K562 (cell line): ENCODE measurements around the gene YBX2. TPM values are rescaled to one million over a fixed set of nuclear protein-coding genes. Genes with fewer than 3 reads are reported as not detected.

Experiments used
- ATAC-seq: fragments of 200-7000 bp; cut with Tn5 transposase; 3 replicates; pipeline ENCODE4 v1.9.1; 2020; ENCODE audit warnings: moderate library complexity
- BruUV-seq: library from RNA; stranded (reverse); fragments of 400-500 nt; replicated peaks from 2 replicates; lab custom pipeline; 2021; lab: Mats Ljungman, UMichigan
- CTCF ChIA-PET: fragments of 300-600 bp; formaldehyde crosslinking; extraction: SDS; loops from one replicate; lab custom pipeline; 2021; ENCODE audit warnings: low intra/inter-chr PET ratio; lab: Yijun Ruan, JAX
- POLR2A ChIA-PET: fragments of 300-600, 350-650 bp; sonication (Branson Sonifier 250); formaldehyde crosslinking; extraction: SDS; loops from one replicate; lab custom pipeline; 2021; ENCODE audit warnings: antibody characterized with exemption, inconsistent platforms; lab: Yijun Ruan, JAX
- DNase-seq, 4 experiments: peaks; one replicate each; pipeline versions ENCODE4 v3.0.0 to v3.0.0-alpha.2; 2011 to 2018; ENCODE audit warnings: low spot score in 3 of 4, mixed read lengths in 3 of 4; ENCODE audit errors: extremely low read depth in 1 of 4
- FAIRE-seq: peaks from 2 replicates; lab custom pipeline; 2011; peaks lifted over from hg19 to GRCh38; lab: Jason Lieb, UNC
- H2AFZ ChIP-seq: 2 replicates; pipeline ENCODE4 v1.6.0; 2011; ENCODE audit warnings: low read depth, low read length, control low read depth, inconsistent platforms
- H3K27ac ChIP-seq: fragments of 200-600 bp; 3 replicates; pipeline ENCODE4 v1.8.0; 2011; ENCODE audit warnings: low read depth, mild to moderate bottlenecking, control low read depth, inconsistent platforms, low read length, moderate library complexity, mixed read lengths; ENCODE audit errors: extremely low read depth
- H3K27me3 ChIP-seq, 2 experiments: fragments of 300-600 bp in 1 of 2; 2 replicates in 1 of 2; 3 replicates in 1 of 2; pipeline versions ENCODE4 v1.6.0 to v1.8.0; 2011; ENCODE audit warnings: inconsistent platforms in 2 of 2, low read length in 2 of 2, mild to moderate bottlenecking in 1 of 2, mixed read lengths in 1 of 2, moderate library complexity in 1 of 2; ENCODE audit not compliant: control insufficient read depth in 2 of 2, insufficient read depth in 2 of 2
- H3K36me3 ChIP-seq: fragments of 300-600 bp; 3 replicates; pipeline ENCODE4 v1.8.0; 2011; ENCODE audit warnings: mild to moderate bottlenecking, low read length, inconsistent platforms; ENCODE audit not compliant: control insufficient read depth, insufficient read depth
- H3K4me1 ChIP-seq, 2 experiments: fragments of 200-600 bp in 1 of 2; replicated peaks in 1 of 2; 2 replicates in 1 of 2; 3 replicates in 1 of 2; pipeline versions ENCODE4 v1.5.1 to v1.8.0; 2011; ENCODE audit warnings: inconsistent platforms in 2 of 2, low read length in 2 of 2, mild to moderate bottlenecking in 1 of 2, mixed read lengths in 1 of 2, moderate library complexity in 1 of 2; ENCODE audit not compliant: control insufficient read depth in 2 of 2, insufficient read depth in 2 of 2
- H3K4me2 ChIP-seq: 2 replicates; pipeline ENCODE4 v1.6.1; 2011; ENCODE audit warnings: low read length, control low read depth, inconsistent platforms, mixed read lengths; ENCODE audit not compliant: insufficient read depth
- H3K4me3 ChIP-seq: fragments of 200-600 bp; sonication (generic), shearing (Covaris generic); 2 replicates; pipeline ENCODE4 v1.5.1; 2016; ENCODE audit warnings: control low read depth, inconsistent platforms
- H3K79me2 ChIP-seq: fragments of 200-600 bp; 3 replicates; pipeline ENCODE4 v1.8.0; 2011; ENCODE audit warnings: low read length, inconsistent platforms; ENCODE audit not compliant: control insufficient read depth, insufficient read depth
- H3K9ac ChIP-seq, 2 experiments: 2 replicates each; pipeline versions ENCODE4 v1.6.0 to v1.6.1; 2011; ENCODE audit warnings: low read depth in 2 of 2, low read length in 2 of 2, control low read depth in 1 of 2, inconsistent platforms in 1 of 2, mild to moderate bottlenecking in 1 of 2, mixed read lengths in 1 of 2; ENCODE audit not compliant: insufficient read depth in 1 of 2
- H3K9me1 ChIP-seq: one replicate; pipeline ENCODE4 v1.6.0; 2011; ENCODE audit warnings: inconsistent platforms, mild to moderate bottlenecking, low read length, moderate library complexity; ENCODE audit not compliant: control insufficient read depth, insufficient read depth
- H3K9me3 ChIP-seq: replicated peaks from 2 replicates; pipeline ENCODE4 v1.5.1; 2011; ENCODE audit warnings: low read depth, low read length, inconsistent platforms; ENCODE audit not compliant: control insufficient read depth, insufficient read depth
- H4K20me1 ChIP-seq: replicated peaks from 2 replicates; pipeline ENCODE4 v1.6.1; 2011; ENCODE audit warnings: low read length, inconsistent platforms, mixed read lengths; ENCODE audit not compliant: control insufficient read depth, insufficient read depth
- ARID3B ChIP-seq: fragments of 250-450 bp; sonication (Bioruptor Pico); IDR thresholded peaks from 2 replicates; pipeline ENCODE4 v1.4.0; 2020; ENCODE audit warnings: borderline replicate concordance
- EGR1 ChIP-seq: fragments of 450-650 bp; conservative IDR thresholded peaks from 2 replicates; pipeline ENCODE4 v1.6.1; 2017; ENCODE audit warnings: mild to moderate bottlenecking
- IRF2 ChIP-seq: sonication (generic); formaldehyde crosslinking; IDR thresholded peaks from 2 replicates; pipeline ENCODE4 v1.8.1; 2022; ENCODE audit warnings: mild to moderate bottlenecking, missing genetic modification reagents
- MAFF ChIP-seq: IDR thresholded peaks from 2 replicates; pipeline ENCODE4 v1.6.1; 2012; ENCODE audit warnings: low read length, improper control_type of control experiment
- POLR2A ChIP-seq: fragments of 450-650 bp; conservative IDR thresholded peaks from 2 replicates; pipeline ENCODE4 v1.6.1; 2016
- SIN3A ChIP-seq, 2 experiments: fragments of 150-350 bp in 1 of 2; IDR thresholded peaks; 2 replicates each; pipeline ENCODE4 v1.6.1; 2011 to 2016; ENCODE audit warnings: borderline replicate concordance in 2 of 2, low read depth in 2 of 2, low read length in 2 of 2, mild to moderate bottlenecking in 2 of 2, moderate library complexity in 2 of 2; ENCODE audit not compliant: control insufficient read depth in 1 of 2
- SP1 ChIP-seq: sonication (generic); formaldehyde crosslinking; IDR thresholded peaks from 2 replicates; pipeline ENCODE4 v1.8.1; 2022; ENCODE audit warnings: mild to moderate bottlenecking, missing genetic modification reagents
- SPI1 ChIP-seq: IDR thresholded peaks from 2 replicates; pipeline ENCODE4 v1.6.1; 2011; ENCODE audit warnings: low read depth, low read length, control low read depth, borderline replicate concordance
- TAF1 ChIP-seq: IDR thresholded peaks from 2 replicates; pipeline ENCODE4 v1.6.1; 2011; ENCODE audit warnings: mild to moderate bottlenecking, low read length, moderate library complexity; ENCODE audit not compliant: insufficient read depth, control insufficient read depth, severe bottlenecking; ENCODE audit errors: extremely low read depth
- THRA ChIP-seq: fragments of 450-650 bp; IDR thresholded peaks from 2 replicates; pipeline ENCODE4 v1.6.1; 2017; ENCODE audit warnings: mild to moderate bottlenecking, moderate library complexity
- ZNF124 ChIP-seq: sonication (generic); formaldehyde crosslinking; IDR thresholded peaks from 2 replicates; pipeline ENCODE4 v1.8.1; 2022; ENCODE audit warnings: missing genetic modification reagents
- WGBS: fragments of 100-300 bp; shearing (Covaris generic); methylation state at CpG from one replicate; pipeline ENCODE4 v1.1.6; 2016; ENCODE audit warnings: low coverage, mixed read lengths; ENCODE audit not compliant: insufficient coverage; ENCODE audit errors: missing lambda C conversion rate; 5-methylcytosine and 5-hydroxymethylcytosine counted together
- in situ Hi-C: fragments of 300-500 bp; cut with MboI; formaldehyde crosslinking; loops from 4 replicates; pipeline ENCODE4 v1.15.0; 2018; ENCODE audit warnings: inconsistent platforms, mixed read lengths
- intact Hi-C: fragments of 100-400 bp; cut with micrococcal nuclease; formaldehyde crosslinking; loops from 2 replicates; pipeline ENCODE4 v1.14.2; 2022
- polyA plus RNA-seq, 8 experiments: library from polyadenylated mRNA; depleted of rRNA in 4 of 8; stranded (reverse) in 5 of 8; unstranded in 3 of 8; fragments of >200 nt; fragmentation: Nextera tagmentation in 2 of 8; fragmentation: Illumina TruSeq in 1 of 8; extraction: Ambion mirVana in 2 of 8; extraction: Trizol in 1 of 8; gene quantifications; 2 replicates each; pipeline versions ENCODE4 v1.2.1 to v1.2.3, GENCODE V29; 2011 to 2014; ENCODE audit warnings: inconsistent platforms in 1 of 8, missing spikeins in 1 of 8
- total RNA-seq, 7 experiments: library from RNA; depleted of rRNA in 6 of 7; stranded (reverse); fragments of >200 nt in 6 of 7; fragmentation: Illumina TruSeq in 2 of 7; extraction: Trizol in 2 of 7; gene quantifications; 2 replicates each; pipeline versions ENCODE4 v1.2.1 to v1.2.3, GENCODE V29; 2011 to 2021; ENCODE audit warnings: low replicate concordance in 1 of 7
- TF ChIP-seq, protein P1 (sequence below), 2 experiments: IDR thresholded peaks; 2 replicates each; pipeline ENCODE4 v1.6.1; 2011; ENCODE audit warnings: borderline replicate concordance in 1 of 2, control low read depth in 1 of 2, low read depth in 1 of 2, low read length in 1 of 2, mild to moderate bottlenecking in 1 of 2, mixed read lengths in 1 of 2, moderate library complexity in 1 of 2; ENCODE audit not compliant: insufficient read depth in 1 of 2, insufficient read length in 1 of 2, poor library complexity in 1 of 2, severe bottlenecking in 1 of 2; ENCODE audit errors: extremely low read depth in 1 of 2
- TF ChIP-seq, protein P2 (sequence below), 3 experiments: fragments of 200-800 bp in 1 of 3; sonication (Bioruptor generic) in 1 of 3; sonication (generic) in 1 of 3; formaldehyde crosslinking in 1 of 3; IDR thresholded peaks; 2 replicates each; pipeline versions ENCODE4 v1.6.1 to v1.8.0; 2016 to 2022; ENCODE audit warnings: mild to moderate bottlenecking in 2 of 3, missing compliant biosample characterization in 2 of 3, missing genetic modification characterization in 2 of 3, missing genetic modification reagents in 1 of 3

The YBX2 gene
- total and polyA plus RNA-seq, 9 of the 15 experiments (the other 6 are each of a cell fraction or from before 2014, with no cell fraction given) = 0.03 to 0.59 (median 0.27) TPM; not detected in 6

- TF ChIP-seq, protein P1, sequence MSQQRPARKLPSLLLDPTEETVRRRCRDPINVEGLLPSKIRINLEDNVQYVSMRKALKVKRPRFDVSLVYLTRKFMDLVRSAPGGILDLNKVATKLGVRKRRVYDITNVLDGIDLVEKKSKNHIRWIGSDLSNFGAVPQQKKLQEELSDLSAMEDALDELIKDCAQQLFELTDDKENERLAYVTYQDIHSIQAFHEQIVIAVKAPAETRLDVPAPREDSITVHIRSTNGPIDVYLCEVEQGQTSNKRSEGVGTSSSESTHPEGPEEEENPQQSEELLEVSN (IDR thresholded peaks at IDR 0.05; ENCODE audit: borderline replicate concordance in 1 of 2, extremely low read depth in 1 of 2, insufficient read depth in 1 of 2, insufficient read length in 1 of 2, low read depth in 1 of 2, low read length in 1 of 2, poor library complexity in 1 of 2, severe bottlenecking in 1 of 2) = peak in 1 of 2 experiments; percentile 20
- TF ChIP-seq EGR1 (peak; percentile 77), POLR2A (peak; percentile 70), SP1 (CRISPR knock-in tag) (peak; percentile 87)
- TF ChIP-seq, protein P2, sequence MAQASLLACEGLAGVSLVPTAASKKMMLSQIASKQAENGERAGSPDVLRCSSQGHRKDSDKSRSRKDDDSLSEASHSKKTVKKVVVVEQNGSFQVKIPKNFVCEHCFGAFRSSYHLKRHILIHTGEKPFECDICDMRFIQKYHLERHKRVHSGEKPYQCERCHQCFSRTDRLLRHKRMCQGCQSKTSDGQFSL (CRISPR knock-in tag; IDR thresholded peaks at IDR 0.05) = no peak; the same call in 1 of the 2 replicates
- TF ChIP-seq, protein P2 (tag; IDR thresholded peaks at IDR 0.05) = no peak
These were observed 35.0 kb upstream of the YBX2 start (continued) for GRCh38 chr17:7329374-7329996.

DNA sequence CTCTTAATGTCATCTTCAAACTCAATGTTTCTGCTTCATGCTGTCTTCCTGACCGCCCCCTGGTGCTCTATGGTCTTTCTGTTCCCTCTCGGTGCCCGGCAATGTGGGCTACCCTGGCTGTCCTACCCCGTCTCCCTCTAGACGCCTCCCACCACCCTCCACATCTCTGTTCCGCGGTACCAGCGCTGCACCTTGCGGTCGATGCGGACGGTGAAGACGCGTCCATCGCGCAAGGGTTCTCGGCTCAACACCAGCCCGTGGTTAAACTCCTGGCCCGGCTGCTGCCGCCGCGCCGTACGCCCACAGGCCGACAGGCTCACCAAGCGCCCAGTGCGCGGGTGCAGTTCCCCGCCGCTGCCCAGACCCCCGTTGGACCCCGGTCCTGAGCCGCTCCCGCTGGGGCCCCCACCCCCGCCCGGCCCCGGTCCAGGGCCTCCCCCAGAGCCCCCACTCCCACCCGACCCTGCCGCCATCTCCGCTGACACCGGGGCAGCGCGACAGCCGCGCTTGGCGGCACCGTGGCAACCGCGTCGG lies 34.5 kb upstream of the YBX2 start, which contains the start of gene NEURL4:
Gene NEURL4 (minus strand): TSS at position 496 of the 534 bp plus-strand sequence. CDS start 23 bp downstream, at position 473.
- peak within 1 kb of the TSS; percentile 93 for H3K4me2 ChIP-seq
- TF ChIP-seq THRA = no peak
- TF ChIP-seq ARID3B (CRISPR knock-in tag) = no peak
- no peak for TF ChIP-seq ZNF124
- no peak for TF ChIP-seq MAFF
- peak; percentile 25 for TF ChIP-seq TAF1
- TF ChIP-seq SIN3A (IDR thresholded peaks at IDR 0.05; ENCODE audit: borderline replicate concordance in 2 of 2, control insufficient read depth in 1 of 2, low read depth in 2 of 2, low read length in 2 of 2) = peak in 1 of 2 experiments; percentile 12; a peak in 1 of 4 replicates
- no peak for TF ChIP-seq IRF2
- TF ChIP-seq SPI1 = no peak

More for the DNA sequence above, 34.5 kb upstream of the YBX2 start, which contains the start of gene NEURL4:
- Histone ChIP-seq H3K36me3 (peaks cover 27% of the 10 kb centered on the region; the same call in 1 of the 3 replicates), H3K9ac (peak within 1 kb of the TSS; percentile 91 to 99), H3K9me3 (no peaks in the 10 kb centered on the region), H3K9me1 (no peaks in the 10 kb centered on the region), H4K20me1 (no peaks in the 10 kb centered on the region), H3K27ac (peak within 1 kb of the TSS; percentile 92), H3K4me1 (peaks cover 15 to 41% of the 10 kb centered on the region in 2 experiments), H3K79me2 (peaks cover 16% of the 10 kb centered on the region), H3K4me3 (peak within 1 kb of the TSS; percentile 78), H3K27me3 (no peaks in the 10 kb centered on the region), H2AFZ (peak within 1 kb of the TSS; percentile 98)
- in situ Hi-C loops (no loop called here), intact Hi-C loops (no loop called here)
- POLR2A ChIA-PET = interaction anchor here (0.9 to 2.4 kb wide), 5 partner anchors 13 to 87 kb away, joined by 3 to 21 read pairs (median 5); partner anchors contain the start of gene GABARAP
- ATAC-seq = peak; percentile 59
- BruUV-seq = no TSS peak
- DNase-seq = peak in 1 of 4 experiments; percentile 40
- 0% methylated on average over 10 of the region's 50 CpGs for WGBS
- FAIRE-seq = no peak
- CTCF ChIA-PET = no interaction called here
